Measurements from ENCODE around the gene FUOM. TPM values are rescaled to one million over a fixed set of nuclear protein-coding genes. Genes with fewer than 3 reads are reported as not detected.

Gene FUOM
- total and polyA plus RNA-seq, 2 of the 4 experiments (the other 2 are of a cell fraction), result 26.3 to 52.8 TPM

DNA sequence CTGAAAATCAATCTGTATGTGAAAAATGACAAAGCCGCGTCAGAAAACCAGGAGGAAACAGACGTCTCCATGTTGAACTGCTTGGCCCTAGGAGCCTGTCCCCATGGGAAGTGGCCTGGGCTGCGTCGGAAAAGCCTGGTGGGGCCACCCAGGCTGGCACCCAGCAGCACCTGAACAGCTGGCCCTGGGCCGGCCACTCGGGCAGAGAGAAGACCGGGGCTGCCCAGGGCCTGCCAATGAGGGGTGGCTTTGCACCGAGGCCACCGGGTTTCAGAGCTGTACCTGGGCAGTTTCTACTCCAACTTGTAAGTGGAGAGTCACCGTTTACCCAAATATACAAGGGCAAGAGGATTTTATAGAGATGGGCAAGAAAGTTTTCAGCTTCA, 1.1 kb upstream of the FUOM start:
- no peaks in the 10 kb centered on the region; the same call in 1 of the 2 replicates for H4K20me1 ChIP-seq (ENCODE audit: insufficient read depth, low read length)
- H2BK120ac ChIP-seq (ENCODE audit: low read depth, low read length), result no peak overlapping the region
- H4K8ac ChIP-seq (ENCODE audit: low read depth in 2 of 2, low read length in 2 of 2), result no peak overlapping the region
- no peak overlapping the region for H3K4me3 ChIP-seq (ENCODE audit: insufficient read depth, low read depth, low read length)
- H2BK15ac ChIP-seq (ENCODE audit: low read depth, low read length), result no peak overlapping the region
- DNase-seq (no peak), ATAC-seq (ENCODE audit: low read depth) (no peak)
- H2BK20ac ChIP-seq (ENCODE audit: low read depth, low read length), result no peak overlapping the region
- H3K18ac ChIP-seq (ENCODE audit: low read depth, low read length), result no peak overlapping the region
- peaks cover 20% of the 10 kb centered on the region for H3K36me3 ChIP-seq (ENCODE audit: control insufficient read depth, insufficient read depth, low read length)
- intact Hi-C loops (cut with micrococcal nuclease) (no loop called here), in situ Hi-C loops (cut with MboI; ENCODE audit: low sequenced_read_pairs) (no loop called here), dilution Hi-C loops (cut with HindIII; ENCODE audit: low sequenced_read_pairs, unreplicated experiment) (no loop called here)
- WGBS, 2 experiments (ENCODE audit: extremely low coverage in 2 of 2, insufficient read length in 1 of 2), result 86% methylated on average over 5 of the region's 11 CpGs; no CpG with 5 or more reads in 1 of the 2 experiments
- no peak overlapping the region for H3K56ac ChIP-seq (ENCODE audit: extremely low read depth, insufficient read depth, low read length)
- no peak overlapping the region for H2AK5ac ChIP-seq (ENCODE audit: low read depth, low read length)
- H3K4me2 ChIP-seq (ENCODE audit: low read depth, low read length), result no peak overlapping the region
- H3K9me1 ChIP-seq (ENCODE audit: insufficient read depth, low read length), result no peaks in the 10 kb centered on the region
- no peak overlapping the region for H3K4ac ChIP-seq (ENCODE audit: low read depth, low read length)
- ChIA-PET POLR2A (ENCODE audit: unreplicated experiment) (no interaction called here), CTCF (no interaction called here)
- H3K9ac ChIP-seq (ENCODE audit: low read depth, low read length), result no peak overlapping the region
- H2AK9ac ChIP-seq (replicated peaks; ENCODE audit: low read depth, low read length, poor library complexity), result no peak overlapping the region
- H3K27me3 ChIP-seq (ENCODE audit: control insufficient read depth, insufficient read depth, low read length), result no peaks in the 10 kb centered on the region
- H3K23ac ChIP-seq (ENCODE audit: low read depth, low read length), result no peak overlapping the region
- no peak overlapping the region for H4K5ac ChIP-seq (ENCODE audit: low read depth, low read length)
- TF ChIP-seq RCOR1 (IDR thresholded peaks at IDR 0.05; ENCODE audit: insufficient replicate concordance, low read length), result no peak
- TF ChIP-seq, protein P1, sequence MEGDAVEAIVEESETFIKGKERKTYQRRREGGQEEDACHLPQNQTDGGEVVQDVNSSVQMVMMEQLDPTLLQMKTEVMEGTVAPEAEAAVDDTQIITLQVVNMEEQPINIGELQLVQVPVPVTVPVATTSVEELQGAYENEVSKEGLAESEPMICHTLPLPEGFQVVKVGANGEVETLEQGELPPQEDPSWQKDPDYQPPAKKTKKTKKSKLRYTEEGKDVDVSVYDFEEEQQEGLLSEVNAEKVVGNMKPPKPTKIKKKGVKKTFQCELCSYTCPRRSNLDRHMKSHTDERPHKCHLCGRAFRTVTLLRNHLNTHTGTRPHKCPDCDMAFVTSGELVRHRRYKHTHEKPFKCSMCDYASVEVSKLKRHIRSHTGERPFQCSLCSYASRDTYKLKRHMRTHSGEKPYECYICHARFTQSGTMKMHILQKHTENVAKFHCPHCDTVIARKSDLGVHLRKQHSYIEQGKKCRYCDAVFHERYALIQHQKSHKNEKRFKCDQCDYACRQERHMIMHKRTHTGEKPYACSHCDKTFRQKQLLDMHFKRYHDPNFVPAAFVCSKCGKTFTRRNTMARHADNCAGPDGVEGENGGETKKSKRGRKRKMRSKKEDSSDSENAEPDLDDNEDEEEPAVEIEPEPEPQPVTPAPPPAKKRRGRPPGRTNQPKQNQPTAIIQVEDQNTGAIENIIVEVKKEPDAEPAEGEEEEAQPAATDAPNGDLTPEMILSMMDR (conservative IDR thresholded peaks at IDR 0.05; ENCODE audit: low read depth, low read length), result no peak
- TF ChIP-seq FOS (IDR thresholded peaks at IDR 0.05; ENCODE audit: low read depth, low read length), result no peak
- TF ChIP-seq BHLHE40 (IDR thresholded peaks at IDR 0.05; ENCODE audit: low read depth, low read length), result no peak
- no peak for TF ChIP-seq RFX5 (IDR thresholded peaks at IDR 0.05; ENCODE audit: low read depth, low read length)
- TF ChIP-seq CHD1 (IDR thresholded peaks at IDR 0.05; ENCODE audit: low read depth, low read length), result no peak
- TF ChIP-seq MAZ (IDR thresholded peaks at IDR 0.05; ENCODE audit: borderline replicate concordance, low read depth, low read length), result no peak
- TF ChIP-seq CEBPB (IDR thresholded peaks at IDR 0.05; ENCODE audit: low read depth, low read length), result no peak
- TF ChIP-seq POLR2A (IDR thresholded peaks at IDR 0.05; ENCODE audit: low read depth, low read length), result no peak
- no peak for TF ChIP-seq RAD21 (IDR thresholded peaks at IDR 0.05; ENCODE audit: low read length)
- TF ChIP-seq, protein P2, sequence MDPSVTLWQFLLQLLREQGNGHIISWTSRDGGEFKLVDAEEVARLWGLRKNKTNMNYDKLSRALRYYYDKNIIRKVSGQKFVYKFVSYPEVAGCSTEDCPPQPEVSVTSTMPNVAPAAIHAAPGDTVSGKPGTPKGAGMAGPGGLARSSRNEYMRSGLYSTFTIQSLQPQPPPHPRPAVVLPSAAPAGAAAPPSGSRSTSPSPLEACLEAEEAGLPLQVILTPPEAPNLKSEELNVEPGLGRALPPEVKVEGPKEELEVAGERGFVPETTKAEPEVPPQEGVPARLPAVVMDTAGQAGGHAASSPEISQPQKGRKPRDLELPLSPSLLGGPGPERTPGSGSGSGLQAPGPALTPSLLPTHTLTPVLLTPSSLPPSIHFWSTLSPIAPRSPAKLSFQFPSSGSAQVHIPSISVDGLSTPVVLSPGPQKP (IDR thresholded peaks at IDR 0.05; ENCODE audit: borderline replicate concordance, low read depth, low read length), result no peak
- TF ChIP-seq, protein P3, sequence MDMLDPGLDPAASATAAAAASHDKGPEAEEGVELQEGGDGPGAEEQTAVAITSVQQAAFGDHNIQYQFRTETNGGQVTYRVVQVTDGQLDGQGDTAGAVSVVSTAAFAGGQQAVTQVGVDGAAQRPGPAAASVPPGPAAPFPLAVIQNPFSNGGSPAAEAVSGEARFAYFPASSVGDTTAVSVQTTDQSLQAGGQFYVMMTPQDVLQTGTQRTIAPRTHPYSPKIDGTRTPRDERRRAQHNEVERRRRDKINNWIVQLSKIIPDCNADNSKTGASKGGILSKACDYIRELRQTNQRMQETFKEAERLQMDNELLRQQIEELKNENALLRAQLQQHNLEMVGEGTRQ (IDR thresholded peaks at IDR 0.05; ENCODE audit: low read depth, low read length), result no peak
- no peak for TF ChIP-seq SMC3 (IDR thresholded peaks at IDR 0.05; ENCODE audit: low read depth, low read length)
- no peak for TF ChIP-seq NFE2L2 (IDR thresholded peaks at IDR 0.05; ENCODE audit: low read depth, low read length)
- no peak for TF ChIP-seq MAFK (IDR thresholded peaks at IDR 0.05; ENCODE audit: low read depth, low read length)
- TF ChIP-seq MXI1 (IDR thresholded peaks at IDR 0.05; ENCODE audit: borderline replicate concordance, low read depth, low read length), result no peak
- no peak overlapping the region for H2BK5ac ChIP-seq (ENCODE audit: low read depth, low read length, poor library complexity, severe bottlenecking)
- H3K4me1 ChIP-seq (ENCODE audit: control insufficient read depth, insufficient read depth, low read length), result peaks cover 6% of the 10 kb centered on the region; the same call in 1 of the 2 replicates
- H2AFZ ChIP-seq (replicated peaks; ENCODE audit: low read length, poor library complexity), result no peak overlapping the region
- no peak overlapping the region for H3K27ac ChIP-seq (ENCODE audit: insufficient read depth, low read length)
- H3K9me3 ChIP-seq (ENCODE audit: control insufficient read depth, insufficient read depth, low read length), result no peaks in the 10 kb centered on the region
- BruUV-seq (replicated peaks), result no TSS peak
- H3K79me1 ChIP-seq (ENCODE audit: low read depth in 1 of 2, low read length in 2 of 2), result peaks cover 8 to 13% of the 10 kb centered on the region in 2 experiments; a peak in 2 of 4 replicates
- H3K14ac ChIP-seq (replicated peaks; ENCODE audit: low read depth, low read length), result no peak overlapping the region
- no peak overlapping the region for H4K91ac ChIP-seq (ENCODE audit: insufficient read depth, low read depth, low read length)
